A673 (cell line): ENCODE results near the gene ARX. TPM values are rescaled to one million over a fixed set of nuclear protein-coding genes. Genes with fewer than 3 reads are reported as not detected.

Experiments used
- Bru-seq: library from RNA; stranded (reverse); fragments of 400-500 nt; gene quantifications from one replicate; lab custom pipeline; 2021; lab: Mats Ljungman, UMichigan
- BruChase-seq, 2 experiments: library from RNA; stranded (reverse); fragments of 400-500 nt; gene quantifications; one replicate each; lab custom pipeline; 2021; lab: Mats Ljungman, UMichigan
- BruUV-seq: library from RNA; stranded (reverse); fragments of 400-500 nt; replicated peaks from 2 replicates; lab custom pipeline; 2021; lab: Mats Ljungman, UMichigan
- CTCF ChIA-PET: fragments of 300-600 bp; sonication (Branson Sonifier 250); formaldehyde crosslinking; loops from one replicate; lab custom pipeline; 2022; ENCODE audit warnings: antibody characterized with exemption; lab: Charles Lee
- POLR2A ChIA-PET: fragments of 300-600 bp; sonication (Branson Sonifier 250); formaldehyde crosslinking; loops from one replicate; lab custom pipeline; 2022; ENCODE audit warnings: antibody characterized with exemption; ENCODE audit not compliant: low non-redundant PET; lab: Charles Lee
- DNase-seq: peaks from one replicate; pipeline ENCODE4 v3.0.0-alpha.2; 2015; ENCODE audit warnings: low spot score
- H3K27ac ChIP-seq: fragments of 200-600 bp; sonication (generic); 2 replicates; pipeline ENCODE4 v1.5.1; 2016; ENCODE audit warnings: mixed run types, low read depth, mild to moderate bottlenecking, mixed read lengths, antibody characterized with exemption, low read length; ENCODE audit not compliant: poor library complexity, severe bottlenecking
- H3K27me3 ChIP-seq: fragments of 200-600 bp; sonication (generic); replicated peaks from 2 replicates; pipeline ENCODE4 v1.6.1; 2017; ENCODE audit warnings: mixed run types, low read depth, mild to moderate bottlenecking, mixed read lengths, antibody characterized with exemption, low read length; ENCODE audit not compliant: insufficient read depth, poor library complexity
- H3K36me3 ChIP-seq: fragments of 200-600 bp; sonication (generic); 2 replicates; pipeline ENCODE4 v1.6.1; 2016; ENCODE audit warnings: mixed run types, mild to moderate bottlenecking, mixed read lengths, antibody characterized with exemption, low read length; ENCODE audit not compliant: insufficient read depth, poor library complexity, severe bottlenecking
- H3K4me1 ChIP-seq: fragments of 200-600 bp; sonication (generic); 2 replicates; pipeline ENCODE4 v1.6.1; 2017; ENCODE audit warnings: mixed run types, mild to moderate bottlenecking, mixed read lengths, antibody characterized with exemption, low read length; ENCODE audit not compliant: insufficient read depth, poor library complexity, severe bottlenecking
- H3K4me3 ChIP-seq: fragments of 200-600 bp; sonication (generic); 2 replicates; pipeline ENCODE4 v1.5.1; 2016; ENCODE audit warnings: low read depth, mixed run types, mild to moderate bottlenecking, mixed read lengths, low read length; ENCODE audit not compliant: poor library complexity, severe bottlenecking
- H3K9me3 ChIP-seq: fragments of 200-600 bp; sonication (generic); 2 replicates; pipeline ENCODE4 v1.6.1; 2016; ENCODE audit warnings: mixed run types, low read depth, mild to moderate bottlenecking, mixed read lengths, antibody characterized with exemption, low read length; ENCODE audit not compliant: poor library complexity, severe bottlenecking
- CTCF ChIP-seq: fragments of 300-800, 200-600 bp; sonication (generic); conservative IDR thresholded peaks from 2 replicates; pipeline ENCODE4 v1.5.1; 2017; ENCODE audit warnings: low read depth, mild to moderate bottlenecking, antibody characterized with exemption, low read length, moderate library complexity, mixed read lengths
- EZH2 ChIP-seq: fragments of 200-600 bp; sonication (generic); IDR thresholded peaks from 2 replicates; pipeline ENCODE4 v1.6.1; 2017; ENCODE audit warnings: borderline replicate concordance, low read depth, mild to moderate bottlenecking, mixed read lengths, antibody characterized with exemption, low read length; ENCODE audit not compliant: poor library complexity, severe bottlenecking
- intact Hi-C: fragments of 100-400 bp; cut with micrococcal nuclease; formaldehyde crosslinking; loops from one replicate; pipeline ENCODE4 v1.10.0; 2022; ENCODE audit not compliant: unreplicated experiment
- long read RNA-seq: library from polyadenylated mRNA; stranded (forward); transcript quantifications from one replicate; pipeline ENCODE4 v2.0.0, GENCODE V29; 2022
- total RNA-seq: library from RNA; stranded (reverse); gene quantifications from 2 replicates; pipeline ENCODE4 v1.2.3, GENCODE V29; 2021

ARX gene
- total RNA-seq (32.0 and 44.4 TPM in 2 replicates), Bru-seq, nascent RNA (percentile 84 among the genes with signal in this experiment), BruChase-seq, experiment 1, labeled RNA remaining after a 2-hour chase (percentile 78 among the genes with signal in this experiment), BruChase-seq, experiment 2, labeled RNA remaining after a 6-hour chase (percentile 67 among the genes with signal in this experiment)
- long read RNA-seq, transcript ARX-201 (5 exons, 2,876 nt): major isoform, 50 of 74 reads
- long read RNA-seq, partial matches to known transcripts: 14 of 74 reads
- long read RNA-seq, other reads (novel, unspliced or antisense): 10 of 74 reads

DNA sequence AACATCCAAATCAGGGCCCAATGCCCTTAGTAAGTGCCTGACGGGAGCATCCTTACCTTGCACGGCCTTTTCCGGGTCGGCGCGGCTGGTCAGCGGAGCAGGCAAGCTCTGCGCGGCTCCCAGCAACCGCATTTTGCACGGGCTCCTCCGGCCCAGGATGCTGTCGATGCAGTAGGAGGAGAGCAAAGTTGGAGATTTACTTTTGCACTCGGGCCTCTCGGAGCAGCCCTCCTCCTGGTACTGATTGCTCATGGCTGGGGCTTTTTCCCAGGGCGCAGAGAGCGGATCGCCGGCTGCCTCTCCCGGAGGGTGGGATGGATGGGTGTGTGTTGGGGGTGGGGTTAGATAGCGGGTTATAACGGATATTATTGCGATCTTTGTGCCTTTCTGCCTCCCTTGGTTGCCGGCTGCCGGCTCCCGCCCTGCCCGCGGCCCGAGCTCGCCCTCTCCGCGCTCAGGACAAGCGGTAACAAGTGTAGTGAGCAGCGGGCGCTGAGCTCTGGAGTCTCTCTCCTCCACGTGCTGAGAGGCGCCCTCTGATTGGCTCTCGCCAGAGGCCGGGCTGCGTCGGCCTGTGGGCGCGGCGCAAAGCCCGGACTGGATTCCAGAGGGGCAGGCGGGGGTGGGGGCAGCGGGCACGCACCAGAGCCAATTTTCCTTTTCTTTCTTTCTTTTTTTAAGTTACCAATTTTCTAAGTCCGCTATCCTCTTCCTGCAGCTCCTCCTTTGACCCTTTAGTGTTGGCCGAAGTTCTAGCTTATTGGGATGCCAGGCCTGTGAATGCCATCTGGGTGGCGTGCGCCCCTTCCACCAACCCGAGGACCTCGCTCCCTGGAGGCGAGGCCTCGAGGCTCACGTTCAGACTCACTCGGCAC is at the start of gene ARX:
TSS of gene ARX (minus strand) at position 480 of the 875 bp plus-strand sequence. CDS start at position 252, 228 bp downstream.
- H3K9me3 ChIP-seq: no peaks in the 10 kb centered on the region
- intact Hi-C loops: loop anchor here (2.0 to 10.0 kb wide), 4 partner anchors 37 to 269 kb away; no protein-coding TSS in a partner anchor
- DNase-seq: peak; percentile 91
- H3K4me1 ChIP-seq: peaks cover 31% of the 10 kb centered on the region
- TF ChIP-seq CTCF: no peak
- TF ChIP-seq EZH2: no peak
- peak within 1 kb of the TSS; percentile 59 for H3K4me3 ChIP-seq
- POLR2A ChIA-PET: interaction anchor here (0.6 kb wide), 1 partner anchor 128 kb away, joined by 4 read pairs; no protein-coding TSS in a partner anchor
- H3K27ac ChIP-seq: peak within 1 kb of the TSS; percentile 66
- H3K27me3 ChIP-seq: no peaks in the 10 kb centered on the region
- CTCF ChIA-PET: no interaction called here
- H3K36me3 ChIP-seq: peaks cover 15% of the 10 kb centered on the region
- TSS peak; percentile 77 for BruUV-seq

DNA sequence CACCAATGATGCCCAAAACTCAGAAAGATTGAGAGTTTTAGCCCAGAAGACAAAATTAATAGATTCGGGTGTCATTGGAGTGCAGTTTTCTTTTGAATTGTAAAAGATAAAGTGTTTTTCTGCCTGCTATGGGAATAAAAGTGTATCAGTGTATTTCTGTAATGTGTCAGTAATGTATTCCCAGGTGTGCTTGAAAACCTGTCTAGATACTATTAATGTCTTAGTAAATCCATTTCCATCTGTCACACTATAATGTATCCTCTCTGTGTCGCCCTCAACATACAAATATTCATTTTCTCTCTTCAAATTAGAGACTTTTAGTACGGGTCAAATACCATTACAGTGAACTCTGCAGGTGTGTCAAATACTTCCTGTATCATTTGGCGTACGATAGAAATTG is 43.5 kb upstream of the ARX start:
- TF ChIP-seq EZH2 (no peak), CTCF (no peak)

DNA sequence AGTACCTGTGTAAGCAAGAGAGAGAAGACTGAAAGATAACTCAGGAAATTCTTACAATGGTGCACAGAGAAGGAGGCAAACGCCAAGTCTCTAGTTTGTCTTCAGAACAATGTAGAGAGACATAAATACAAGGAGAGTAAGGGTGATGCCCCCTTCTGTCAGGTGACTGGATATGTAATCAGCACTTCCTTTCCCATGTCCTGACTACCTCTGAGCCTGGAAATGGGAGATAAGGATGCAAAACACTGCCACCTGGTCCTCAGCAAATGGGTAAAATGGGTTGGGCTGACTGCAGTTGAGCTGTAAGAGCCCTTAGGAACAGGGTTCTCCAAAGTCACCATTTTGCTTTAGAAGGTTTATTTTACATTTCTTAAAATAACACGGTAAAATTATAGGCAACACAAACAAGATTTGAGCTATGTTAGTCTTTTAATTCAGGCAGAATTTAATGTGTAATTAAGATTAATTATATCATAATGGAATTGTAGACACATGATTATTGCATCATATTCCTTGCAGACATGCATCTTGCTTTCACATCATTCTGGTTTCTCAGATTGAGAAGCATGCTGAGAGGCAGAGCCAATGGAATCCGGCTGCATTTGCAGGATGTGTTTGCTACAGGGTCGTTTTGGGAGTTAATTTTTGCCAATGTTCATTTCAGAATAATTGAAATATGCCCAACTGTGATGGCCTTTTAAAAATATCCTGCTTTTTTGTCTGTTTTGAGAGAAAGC is 37.2 kb upstream of the ARX start:
- no peak overlapping the region for H3K4me3 ChIP-seq
- ChIA-PET CTCF (no interaction called here), POLR2A (no interaction called here)
- TF ChIP-seq CTCF (peak; percentile 26; the same call in 1 of the 2 replicates), EZH2 (no peak)
- no peaks in the 10 kb centered on the region for H3K27me3 ChIP-seq
- no peaks in the 10 kb centered on the region for H3K36me3 ChIP-seq
- H3K9me3 ChIP-seq: peaks cover 19% of the 10 kb centered on the region
- BruUV-seq: no TSS peak
- intact Hi-C loops: loop anchor here (5.0 kb wide), 1 partner anchor 36 kb away; the partner anchor contains the start of gene ARX
- peaks cover 64% of the 10 kb centered on the region for H3K4me1 ChIP-seq
- peak; percentile 72 for DNase-seq
- H3K27ac ChIP-seq: peak overlapping the region; percentile 86

More for the DNA sequence above, 43.5 kb upstream of the ARX start:
- POLR2A ChIA-PET: no interaction called here
- intact Hi-C loops: no loop called here
- Histone ChIP-seq H3K27ac (peak overlapping the region; percentile 68), H3K36me3 (no peaks in the 10 kb centered on the region), H3K4me1 (peaks cover 24% of the 10 kb centered on the region), H3K4me3 (no peak overlapping the region), H3K9me3 (peaks cover 14% of the 10 kb centered on the region), H3K27me3 (no peaks in the 10 kb centered on the region)
- CTCF ChIA-PET: no interaction called here
- DNase-seq: no peak
- no TSS peak for BruUV-seq
